ENCODE data around the gene CGNL1. TPM values are rescaled to one million over a fixed set of nuclear protein-coding genes. Genes with fewer than 3 reads are reported as not detected.

CGNL1 gene
- total RNA-seq, 1 experiment from 2014 or later: 3.3 TPM

GRCh38 chr15:57456559-57456958, 80.3 kb downstream of the CGNL1 start:
- Mint-ChIP-seq H3K4me3 (ENCODE audit: low read depth, unreplicated experiment) (no peak overlapping the region), H3K27me3 (ENCODE audit: unreplicated experiment) (no peaks in the 10 kb centered on the region), H3K4me1 (ENCODE audit: low read depth, unreplicated experiment) (no peaks in the 10 kb centered on the region), H3K27ac (ENCODE audit: unreplicated experiment) (no peak overlapping the region), H3K9me3 (ENCODE audit: low read depth, unreplicated experiment) (no peaks in the 10 kb centered on the region), H3K36me3 (ENCODE audit: insufficient read depth, unreplicated experiment) (no peaks in the 10 kb centered on the region)
- no peak for TF ChIP-seq CTCF (IDR thresholded peaks at IDR 0.05; ENCODE audit: unreplicated experiment)
- DNase-seq: no peak
- BruUV-seq (replicated peaks): no TSS peak
- intact Hi-C loops (cut with micrococcal nuclease; ENCODE audit: unreplicated experiment): no loop called here
- CTCF ChIA-PET: no interaction called here

- no peak for DNase-seq
- Mint-ChIP-seq H3K27ac (ENCODE audit: unreplicated experiment) (no peak overlapping the region), H3K36me3 (ENCODE audit: insufficient read depth, unreplicated experiment) (no peaks in the 10 kb centered on the region), H3K4me3 (ENCODE audit: low read depth, unreplicated experiment) (no peak overlapping the region), H3K27me3 (ENCODE audit: unreplicated experiment) (no peaks in the 10 kb centered on the region), H3K9me3 (ENCODE audit: low read depth, unreplicated experiment) (no peaks in the 10 kb centered on the region), H3K4me1 (ENCODE audit: low read depth, unreplicated experiment) (no peaks in the 10 kb centered on the region)
- CTCF ChIA-PET: no interaction called here
- no TSS peak for BruUV-seq (replicated peaks)
- TF ChIP-seq CTCF (IDR thresholded peaks at IDR 0.05; ENCODE audit: unreplicated experiment): no peak
- intact Hi-C loops (cut with micrococcal nuclease; ENCODE audit: unreplicated experiment): no loop called here
Observed at GRCh38 chr15:57457726-57458125, 81.4 kb downstream of the CGNL1 start.

- TF ChIP-seq CTCF (IDR thresholded peaks at IDR 0.05; ENCODE audit: unreplicated experiment): no peak
- Mint-ChIP-seq H3K4me3 (ENCODE audit: low read depth, unreplicated experiment) (no peak overlapping the region), H3K36me3 (ENCODE audit: insufficient read depth, unreplicated experiment) (no peaks in the 10 kb centered on the region), H3K27me3 (ENCODE audit: unreplicated experiment) (no peaks in the 10 kb centered on the region), H3K27ac (ENCODE audit: unreplicated experiment) (no peak overlapping the region), H3K9me3 (ENCODE audit: low read depth, unreplicated experiment) (no peaks in the 10 kb centered on the region), H3K4me1 (ENCODE audit: low read depth, unreplicated experiment) (no peaks in the 10 kb centered on the region)
- intact Hi-C loops (cut with micrococcal nuclease; ENCODE audit: unreplicated experiment): no loop called here
- BruUV-seq (replicated peaks): no TSS peak
- no peak for DNase-seq
- CTCF ChIA-PET: no interaction called here
Observed at GRCh38 chr15:57458356-57458781, 82.1 kb downstream of the CGNL1 start.

GRCh38 chr15:57460208-57460816, 84.0 kb downstream of the CGNL1 start:
- BruUV-seq (replicated peaks): no TSS peak
- intact Hi-C loops (cut with micrococcal nuclease; ENCODE audit: unreplicated experiment): no loop called here
- H3K27ac Mint-ChIP-seq (ENCODE audit: unreplicated experiment): no peak overlapping the region
- H3K27me3 Mint-ChIP-seq (ENCODE audit: unreplicated experiment): no peaks in the 10 kb centered on the region
- no peak overlapping the region for H3K4me3 Mint-ChIP-seq (ENCODE audit: low read depth, unreplicated experiment)
- H3K36me3 Mint-ChIP-seq (ENCODE audit: insufficient read depth, unreplicated experiment): no peaks in the 10 kb centered on the region
- DNase-seq: no peak
- no peak for TF ChIP-seq CTCF (IDR thresholded peaks at IDR 0.05; ENCODE audit: unreplicated experiment)
- CTCF ChIA-PET: interaction anchor here (1.5 kb wide), 1 partner anchor 115 kb away, joined by 3 read pairs; no protein-coding TSS in a partner anchor
- no peaks in the 10 kb centered on the region for H3K9me3 Mint-ChIP-seq (ENCODE audit: low read depth, unreplicated experiment)
- H3K4me1 Mint-ChIP-seq (ENCODE audit: low read depth, unreplicated experiment): no peaks in the 10 kb centered on the region
